Measurements from ENCODE around the gene MYMK.

Gene MYMK

DNA sequence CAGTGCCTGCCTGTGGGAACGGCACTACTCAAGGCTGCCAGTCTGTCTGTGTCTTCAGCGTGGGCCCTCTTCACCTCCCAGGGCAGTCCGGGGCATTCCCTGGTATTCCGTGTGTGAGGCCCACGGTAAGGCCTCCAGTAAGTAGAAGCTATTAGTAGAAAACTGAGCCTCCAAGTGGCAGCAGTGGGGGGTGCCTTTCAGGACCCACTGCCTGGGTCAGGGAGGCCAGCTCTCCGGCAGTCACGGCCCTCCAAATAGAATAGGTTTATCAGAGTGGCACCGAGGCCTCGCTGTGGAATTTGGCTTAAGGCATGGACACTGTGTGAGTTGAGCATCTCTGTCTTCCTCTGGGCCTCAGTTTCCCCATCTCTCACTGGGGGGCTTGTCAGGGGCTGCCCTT lies 32.8 kb upstream of the MYMK start:
- no peak for DNase-seq

DNA sequence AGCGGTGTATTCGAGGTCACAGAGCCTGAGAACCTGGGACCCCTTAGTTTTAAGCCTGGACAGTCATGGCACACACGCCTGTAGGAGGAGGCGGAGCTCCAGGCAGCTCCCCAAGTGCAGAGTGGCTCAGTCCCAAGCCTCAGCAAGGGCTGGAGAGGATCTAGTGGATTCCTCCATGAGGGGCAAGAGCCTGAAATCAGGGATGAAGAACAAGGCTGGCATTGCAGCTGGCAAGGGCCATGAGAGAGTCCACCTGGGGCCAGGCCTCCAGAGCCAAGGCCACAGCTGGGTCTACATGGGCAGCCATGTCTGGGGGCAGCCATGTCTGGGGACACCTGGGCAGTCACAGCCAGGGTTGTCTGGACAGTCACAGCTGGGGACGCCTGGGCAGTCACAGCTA lies 31.6 kb upstream of the MYMK start:
- no peak for DNase-seq

DNA sequence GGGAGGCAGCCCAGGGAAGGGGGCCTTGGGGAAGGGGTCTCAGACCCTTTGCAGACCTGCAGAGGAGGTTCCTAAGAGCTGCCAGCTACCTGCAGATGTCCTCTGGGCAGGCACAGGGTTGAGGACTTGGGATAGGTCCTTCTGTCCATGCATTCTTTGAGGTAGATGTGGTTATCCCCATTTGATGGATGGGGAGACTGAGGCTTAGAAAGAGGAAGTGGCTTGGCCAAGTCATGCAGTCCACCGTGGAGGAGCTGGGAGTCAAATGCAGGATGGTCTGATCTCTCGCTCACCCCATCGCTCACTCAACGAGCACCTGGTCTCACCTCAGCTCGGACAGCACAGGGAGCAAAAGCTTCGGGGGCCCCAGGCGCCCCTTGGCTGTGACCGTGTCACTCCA lies 30.0 kb upstream of the MYMK start:
- DNase-seq, result no peak

DNA sequence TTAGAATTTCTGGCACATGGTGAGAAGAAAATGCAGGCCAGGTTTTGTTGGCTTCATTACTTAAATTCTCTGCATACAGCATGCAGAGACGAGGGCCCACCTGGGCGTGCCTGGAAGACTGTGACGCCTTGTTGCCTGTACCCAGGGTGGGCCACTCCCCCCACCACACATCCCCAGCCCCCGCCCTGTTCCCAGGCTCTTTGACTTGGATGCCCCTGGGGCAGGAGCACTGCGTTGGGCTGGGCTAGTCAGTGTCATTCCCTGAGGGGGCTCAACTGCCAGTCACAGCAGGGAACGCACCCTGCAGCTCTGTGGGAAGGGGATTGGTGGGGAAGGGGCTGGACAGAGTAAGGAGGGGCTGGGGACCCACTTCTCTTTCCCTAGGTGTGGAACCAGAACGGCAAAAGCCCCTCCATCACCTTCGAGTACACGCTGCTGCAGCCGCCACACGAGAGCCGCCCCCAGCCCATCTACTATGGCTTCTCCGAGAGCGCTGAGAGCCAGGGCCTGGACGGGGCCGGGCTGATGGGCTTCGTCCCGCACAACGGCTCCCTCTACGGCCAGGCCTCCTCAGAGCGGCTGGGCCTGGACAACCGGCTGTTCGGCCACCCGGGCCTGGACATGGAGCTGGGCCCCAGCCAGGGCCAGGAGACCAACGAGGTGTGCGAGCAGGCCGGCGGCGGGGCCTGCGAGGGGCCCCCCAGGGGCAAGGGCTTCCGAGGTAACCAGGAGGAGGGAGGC lies 29.4 kb upstream of the MYMK start:
- DNase-seq, result no peak

DNA sequence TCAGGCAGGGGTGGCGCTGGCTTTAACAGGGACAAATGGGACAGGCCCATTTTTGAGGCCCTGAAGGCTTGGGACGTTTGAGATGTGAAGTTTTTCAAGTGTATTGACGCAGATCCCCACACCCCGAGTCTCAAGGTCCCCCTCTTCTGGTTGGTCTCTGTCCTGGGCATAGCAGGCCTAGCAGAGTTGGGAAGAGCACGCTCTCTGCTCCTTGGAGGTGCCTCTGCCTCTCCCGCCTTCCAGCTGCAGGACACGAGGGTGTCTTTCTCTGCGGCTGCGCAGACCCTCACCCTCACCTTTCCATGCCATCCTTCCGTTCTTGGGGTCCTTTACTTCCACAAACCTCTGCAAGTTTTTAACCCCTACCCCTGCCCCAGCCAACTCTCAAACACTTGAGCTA lies 28.4 kb upstream of the MYMK start:
- DNase-seq, result no peak

DNA sequence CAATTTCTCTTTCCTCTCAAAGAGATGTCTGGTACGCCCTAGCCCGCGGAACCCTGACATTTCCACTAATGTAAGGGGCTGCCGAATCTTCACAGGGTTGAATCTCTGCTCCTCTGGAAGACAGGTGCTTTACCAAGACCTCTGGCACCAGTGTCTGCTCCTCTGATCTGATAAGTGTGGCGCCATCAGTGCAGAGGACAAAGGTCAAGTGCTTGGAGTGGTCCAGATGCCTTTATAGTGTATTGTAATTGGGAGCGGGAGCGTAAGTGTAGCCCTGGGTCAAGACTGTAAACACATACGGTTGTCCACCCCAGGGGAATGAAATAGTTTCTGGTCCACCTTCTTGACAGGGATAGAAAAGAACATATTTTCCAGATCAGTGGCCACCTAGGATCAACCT lies 27.5 kb upstream of the MYMK start:
- DNase-seq, result no peak

DNA sequence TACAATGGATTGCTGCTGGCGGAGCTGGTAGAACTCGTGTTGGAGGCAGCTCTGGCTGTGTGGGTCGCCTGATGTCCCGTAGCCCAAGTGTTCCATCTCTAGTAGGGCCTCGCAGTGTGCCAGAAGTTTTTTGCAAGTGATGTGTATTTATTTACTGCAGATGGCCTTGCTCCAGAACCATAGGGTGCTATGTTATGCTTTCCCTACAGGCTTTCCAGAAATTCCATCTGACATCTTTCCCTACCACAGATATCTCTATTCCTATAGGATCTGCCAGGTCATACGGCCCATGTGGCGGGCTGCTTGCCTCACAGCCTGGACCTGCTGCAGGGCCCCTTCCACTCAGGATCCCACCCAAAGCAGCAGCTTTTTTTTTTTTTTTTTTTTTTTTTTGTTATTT lies 26.7 kb upstream of the MYMK start:
- no peak for DNase-seq

DNA sequence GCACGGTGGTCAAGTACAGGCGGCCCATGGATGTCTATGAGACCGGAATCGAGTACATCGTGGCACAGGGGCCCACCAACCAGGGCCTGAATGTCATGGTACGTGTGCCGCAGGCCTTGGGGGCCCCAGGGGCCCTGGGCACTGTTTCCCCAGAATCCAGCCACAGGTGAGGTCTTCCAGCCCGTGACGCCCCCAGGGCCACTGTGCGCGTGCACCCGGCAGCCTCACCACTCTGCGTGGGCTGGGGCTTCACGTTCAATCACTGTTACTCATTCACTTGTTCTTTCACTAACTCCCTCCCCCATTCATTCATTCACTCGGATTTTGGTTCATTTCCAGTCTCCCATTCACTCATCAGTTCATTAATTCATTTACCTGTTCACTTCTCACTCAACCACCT lies 22.4 kb upstream of the MYMK start:
- no peak for DNase-seq

DNA sequence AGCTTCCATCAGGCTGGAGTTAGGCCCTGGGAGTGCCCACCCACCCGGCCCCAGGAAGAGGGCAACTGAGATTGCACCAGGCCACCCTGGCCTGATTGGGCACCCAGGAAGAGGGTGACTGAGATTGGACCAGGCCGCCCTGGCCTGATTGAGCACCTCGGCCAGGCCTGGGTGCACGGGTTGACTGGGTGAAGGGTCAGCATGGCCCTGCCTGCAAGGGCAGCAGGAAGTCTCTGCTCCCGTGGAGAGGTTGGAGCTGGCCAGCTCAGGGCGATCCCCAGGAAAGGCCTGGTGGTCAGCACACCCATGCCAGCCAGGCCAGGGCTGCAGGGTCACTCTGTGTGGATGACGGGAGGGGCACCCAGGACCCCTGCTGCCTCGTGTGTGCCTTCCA lies 21.5 kb upstream of the MYMK start:
- no peak for DNase-seq

DNA sequence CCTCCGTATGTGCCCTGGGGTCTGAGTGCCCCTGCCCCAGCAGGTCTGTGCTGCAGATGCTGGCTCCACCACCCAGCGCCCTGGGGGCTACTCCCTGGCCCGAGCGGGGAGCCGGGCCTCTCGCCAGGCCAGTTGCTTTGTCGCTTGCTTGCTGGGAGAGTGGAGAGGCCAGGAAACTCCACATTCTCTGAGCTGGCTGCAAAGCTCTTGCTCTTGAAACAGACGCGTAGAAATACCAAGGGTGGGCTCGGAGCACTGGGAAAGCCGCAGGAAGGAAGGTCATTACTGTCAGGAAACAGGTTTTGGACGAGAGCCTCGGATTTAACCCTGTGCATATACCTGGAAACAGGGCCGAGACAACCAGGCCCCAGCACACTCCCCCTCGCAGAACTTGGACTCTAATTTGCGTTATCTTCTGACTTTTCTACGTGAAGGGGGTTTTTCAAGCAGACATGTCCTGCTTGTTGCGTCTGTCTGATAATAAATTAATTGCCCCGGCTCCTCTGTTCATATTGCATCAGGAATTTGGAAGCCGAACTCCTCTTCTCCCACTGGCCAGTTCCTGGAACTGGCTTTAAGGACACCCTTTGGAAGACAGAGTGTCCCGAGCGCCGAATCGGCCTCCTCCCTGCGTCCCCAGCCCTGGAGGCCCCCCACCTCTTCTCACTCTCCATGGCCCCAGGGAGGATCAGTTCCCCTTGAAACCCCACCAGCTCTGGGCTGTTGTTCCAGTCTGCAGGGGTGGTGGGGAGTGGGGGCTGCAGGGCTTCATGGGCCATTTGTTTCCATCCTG lies 20.9 kb upstream of the MYMK start:
- no peak for DNase-seq

DNA sequence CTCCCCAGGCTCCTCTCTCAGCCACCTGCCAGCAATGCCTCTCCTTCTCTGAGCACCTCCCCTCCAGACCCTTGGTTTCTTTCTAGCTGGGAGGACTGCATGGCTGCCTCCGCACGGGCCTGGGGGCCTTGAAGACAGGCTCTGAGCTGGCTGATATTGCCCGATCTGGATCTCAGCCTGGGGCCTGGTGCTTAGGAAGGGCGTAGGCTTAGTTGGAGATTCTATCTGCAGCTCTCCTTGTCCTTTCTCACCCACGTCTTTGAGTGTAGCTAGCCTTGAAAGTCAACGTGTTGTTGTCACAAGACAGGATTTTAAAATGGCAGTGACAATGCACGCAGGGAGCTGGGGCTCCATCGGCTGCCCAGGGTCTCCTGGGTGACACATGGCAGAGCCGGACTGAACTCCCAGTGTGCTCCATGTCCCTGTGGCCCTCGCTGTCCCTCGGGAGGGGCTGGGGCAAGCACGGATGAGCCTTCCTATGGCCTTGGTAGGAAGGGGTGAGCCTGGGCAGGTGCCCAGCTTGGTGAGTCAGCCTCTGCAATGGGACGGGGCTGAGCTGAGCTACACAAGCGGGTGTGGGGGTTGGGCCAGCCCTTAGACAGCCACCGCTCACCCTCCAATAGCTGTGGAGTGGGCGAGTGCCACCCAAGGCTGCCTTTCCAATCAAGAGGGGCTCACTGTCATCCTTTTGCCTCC lies 19.2 kb upstream of the MYMK start:
- DNase-seq, result no peak

DNA sequence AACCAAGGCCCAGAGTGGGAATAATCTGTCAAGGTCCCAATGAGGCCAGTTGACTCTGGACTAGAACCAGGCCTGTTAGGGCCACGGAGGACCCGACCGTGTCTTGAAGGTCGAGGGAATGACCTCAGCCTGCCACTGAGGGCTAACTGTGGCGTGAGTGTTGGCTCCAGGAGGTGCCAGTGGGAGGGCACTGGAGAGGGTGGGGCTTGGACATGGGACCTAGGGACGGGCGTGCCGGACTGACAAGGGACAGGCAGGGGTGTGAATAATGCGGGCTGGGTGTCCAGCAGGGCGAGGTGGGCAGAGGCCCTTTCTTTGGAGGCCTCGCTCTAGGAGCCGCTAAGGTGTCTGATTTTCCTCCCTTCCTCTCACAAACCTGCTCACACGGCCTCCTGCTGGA lies 17.2 kb upstream of the MYMK start:
- DNase-seq, result no peak

DNA sequence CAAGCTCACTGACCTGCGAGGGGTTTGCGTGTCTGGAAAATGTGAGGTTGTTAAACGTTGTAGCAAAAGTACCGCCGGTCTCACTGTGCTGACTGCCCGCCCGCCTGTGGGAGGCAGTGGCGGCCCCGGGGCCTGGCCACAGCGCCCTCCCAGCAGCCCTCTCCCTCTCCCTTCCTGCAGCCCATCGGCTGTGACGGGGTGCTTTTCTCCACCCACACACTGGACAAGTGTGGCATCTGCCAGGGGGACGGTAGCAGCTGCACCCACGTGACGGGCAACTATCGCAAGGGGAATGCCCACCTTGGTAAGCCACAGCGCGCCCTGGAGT lies 15.9 kb upstream of the MYMK start:
- DNase-seq, result no peak

DNA sequence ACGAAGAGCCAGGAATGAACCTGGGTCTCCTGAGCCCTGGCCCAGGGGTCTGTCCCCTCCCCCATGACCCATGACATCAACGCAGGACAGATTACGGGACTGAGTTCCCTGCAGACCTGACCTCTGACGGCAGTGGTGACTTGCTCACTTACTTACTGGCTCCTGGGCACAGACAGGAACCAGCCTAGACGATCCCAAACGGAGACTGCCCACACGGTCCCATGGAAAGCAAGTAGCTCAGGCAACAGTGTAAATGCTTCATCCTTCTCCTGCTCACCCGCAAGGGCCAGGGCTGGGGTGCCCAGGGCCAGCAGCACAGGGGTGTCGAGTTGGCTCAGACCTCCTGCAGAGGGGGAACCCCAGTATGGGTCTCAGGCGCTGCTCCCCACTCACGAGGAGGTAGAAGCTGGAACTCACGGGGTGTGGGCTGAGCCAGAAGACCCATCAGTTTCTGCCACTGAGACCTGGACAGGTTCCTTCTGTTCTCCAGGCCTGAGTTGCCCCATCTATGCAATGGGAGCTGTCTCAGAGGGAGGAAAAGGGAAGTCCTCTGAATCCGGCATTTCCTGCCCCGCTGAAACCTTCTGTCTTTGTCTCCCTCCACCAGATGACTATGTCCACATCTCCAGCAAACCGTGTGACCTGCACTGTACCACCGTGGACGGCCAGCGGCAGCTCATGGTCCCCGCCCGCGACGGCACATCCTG lies 15.4 kb upstream of the MYMK start:
- no peak for DNase-seq

DNA sequence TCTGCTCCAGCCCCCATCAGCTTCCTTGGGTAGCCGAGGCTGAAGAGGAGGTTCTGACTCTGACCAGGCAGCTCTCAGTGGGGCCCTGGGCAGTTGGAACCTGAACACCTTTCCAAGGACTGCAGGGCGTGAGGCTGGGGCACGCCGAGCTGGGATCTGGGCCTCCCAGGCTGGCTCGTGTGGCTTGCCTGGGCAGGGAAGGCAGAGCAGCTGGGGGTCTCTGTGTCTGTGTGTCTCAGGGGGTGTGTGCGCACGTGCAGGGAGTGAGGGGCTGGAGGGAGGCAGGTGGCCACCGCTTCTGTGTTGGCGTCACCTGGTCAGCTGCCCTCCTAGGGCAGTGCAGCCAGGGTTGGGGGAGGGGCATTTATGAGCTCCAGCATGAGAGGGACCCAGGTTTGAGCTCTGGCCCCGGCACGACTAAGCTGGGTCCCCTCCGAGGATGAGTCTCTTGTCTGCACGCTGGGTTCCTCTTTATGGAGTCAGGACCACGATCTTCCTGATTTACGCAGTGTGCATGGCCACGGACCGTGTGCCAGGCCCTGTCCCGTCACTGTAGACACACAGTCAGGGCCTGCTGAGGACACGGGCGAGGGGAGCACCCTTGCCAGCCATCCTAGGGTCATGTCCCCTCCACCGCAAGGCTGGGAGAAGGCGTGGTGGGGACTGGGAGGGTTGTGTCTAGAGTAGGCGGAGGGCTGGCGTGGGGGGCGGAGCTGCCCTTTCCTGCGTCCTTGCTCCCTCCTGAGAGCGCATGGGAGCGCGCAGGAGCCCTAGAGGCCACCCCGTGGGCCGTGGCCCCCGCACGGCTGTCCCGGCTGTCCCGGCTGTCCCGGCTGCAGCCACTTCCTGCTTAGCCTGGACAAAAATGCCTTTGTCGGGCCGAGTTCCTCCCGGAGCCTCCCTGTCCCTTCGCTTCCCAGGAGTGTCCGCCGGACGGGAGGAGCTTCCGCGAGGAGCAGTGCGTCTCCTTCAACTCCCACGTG lies 14.4 kb upstream of the MYMK start:
- DNase-seq, result no peak

DNA sequence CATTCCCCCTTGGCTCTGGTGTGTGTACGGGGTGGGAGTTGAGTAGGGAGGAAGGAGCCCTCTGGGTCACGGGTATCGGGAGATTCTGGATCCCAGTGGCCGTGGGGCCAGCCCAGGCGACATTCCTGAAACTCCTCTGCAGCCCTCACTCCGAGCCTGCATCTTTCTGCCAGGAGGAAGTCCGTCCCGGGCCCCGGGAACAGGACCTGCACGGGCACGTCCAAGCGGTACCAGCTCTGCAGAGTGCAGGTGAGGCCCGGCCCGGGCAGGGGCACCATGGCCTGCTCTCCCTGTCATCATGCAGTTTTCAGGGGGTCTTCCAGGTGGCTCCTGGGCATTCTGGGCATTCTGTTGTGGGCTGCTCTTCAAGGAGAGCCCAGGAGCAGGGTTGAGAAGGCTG lies 13.4 kb upstream of the MYMK start:
- no peak for DNase-seq

DNA sequence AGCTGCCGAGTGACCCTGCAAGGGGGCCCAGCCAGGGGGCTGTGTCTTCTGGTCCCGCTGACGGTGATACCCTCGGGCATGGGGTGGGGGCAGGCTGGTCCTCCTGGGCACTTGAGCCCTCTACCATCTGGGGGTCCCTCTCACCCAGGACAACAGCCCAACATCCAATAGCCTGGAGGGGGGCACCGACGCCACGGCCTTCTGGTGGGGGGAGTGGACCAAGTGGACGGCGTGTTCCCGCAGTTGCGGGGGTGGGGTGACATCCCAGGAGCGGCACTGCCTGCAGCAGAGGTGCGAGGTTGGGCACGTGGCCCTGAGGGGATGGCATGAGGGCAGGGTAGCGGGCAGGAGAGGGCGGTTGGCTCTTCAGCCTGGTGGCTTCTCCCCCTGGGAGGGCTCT lies 12.5 kb upstream of the MYMK start:
- no peak for DNase-seq

DNA sequence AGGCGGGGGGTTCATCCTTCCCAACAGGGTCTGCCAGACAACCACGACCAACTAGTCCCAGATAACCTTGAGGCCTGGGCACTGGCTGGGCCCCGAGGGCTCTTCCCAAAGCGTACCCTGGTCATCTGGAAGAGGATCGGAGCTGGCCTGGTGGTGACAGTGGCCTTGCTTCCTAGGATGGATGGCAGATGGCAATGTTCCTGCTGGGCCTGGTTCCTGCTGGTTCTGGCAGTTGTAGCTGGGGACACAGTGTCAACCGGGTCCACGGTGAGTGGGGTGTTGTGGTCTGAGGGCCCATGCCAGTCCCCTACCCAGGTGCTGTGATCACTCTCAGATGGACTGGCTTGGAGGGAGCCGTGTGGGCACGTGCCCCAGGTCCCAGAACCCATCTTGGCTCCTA lies 11.8 kb upstream of the MYMK start:
- DNase-seq, result no peak

DNA sequence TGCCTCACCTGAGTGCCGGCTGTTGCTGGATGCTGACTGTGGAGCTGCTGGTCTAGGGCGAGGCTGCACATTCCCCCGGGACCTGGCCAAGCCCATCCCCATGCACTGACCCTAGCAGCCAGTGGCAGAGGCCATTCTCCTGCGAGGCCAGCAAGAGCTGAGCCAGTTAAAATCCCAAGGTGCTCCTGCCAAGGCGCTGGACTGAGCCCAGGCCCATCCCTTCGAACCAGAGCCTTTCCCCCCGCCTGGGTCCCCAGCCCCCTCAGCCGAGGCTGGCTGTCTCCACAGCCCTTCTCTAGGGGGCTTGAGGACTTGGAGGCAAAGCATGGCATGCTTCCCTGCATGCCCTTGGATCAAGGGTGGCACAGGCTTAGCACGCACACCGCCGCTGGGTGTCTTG lies 11.3 kb upstream of the MYMK start:
- no peak for DNase-seq

DNA sequence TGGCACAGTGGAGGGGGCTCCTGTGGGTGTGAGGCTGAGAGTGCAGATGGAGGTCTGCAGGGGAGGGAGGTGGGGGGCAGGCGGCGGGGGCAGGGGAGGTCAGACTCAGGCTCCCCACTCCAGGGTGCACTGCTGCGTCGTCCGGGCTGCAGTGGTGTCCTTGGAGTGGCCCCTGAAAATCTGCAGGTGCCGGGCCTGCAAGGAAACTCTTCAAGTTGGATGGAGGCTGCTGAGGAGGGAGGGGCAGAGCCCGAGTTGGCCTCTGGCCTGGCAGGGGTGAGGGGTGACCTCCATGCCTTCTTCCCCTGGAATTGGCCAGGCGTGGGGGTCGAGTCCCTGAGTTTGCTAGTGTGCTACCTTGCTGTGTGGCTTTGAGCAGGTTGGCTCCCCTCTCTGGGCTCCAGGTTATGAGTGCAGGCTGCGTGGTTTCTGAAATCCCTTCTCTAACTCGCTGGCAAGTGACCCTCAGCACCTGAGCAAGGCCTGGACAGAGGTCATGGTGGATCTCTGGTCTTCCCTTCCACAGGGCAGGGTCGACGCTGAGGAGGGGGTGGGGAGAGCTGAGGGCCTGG lies 10.6 kb upstream of the MYMK start:
- DNase-seq, result no peak

DNA sequence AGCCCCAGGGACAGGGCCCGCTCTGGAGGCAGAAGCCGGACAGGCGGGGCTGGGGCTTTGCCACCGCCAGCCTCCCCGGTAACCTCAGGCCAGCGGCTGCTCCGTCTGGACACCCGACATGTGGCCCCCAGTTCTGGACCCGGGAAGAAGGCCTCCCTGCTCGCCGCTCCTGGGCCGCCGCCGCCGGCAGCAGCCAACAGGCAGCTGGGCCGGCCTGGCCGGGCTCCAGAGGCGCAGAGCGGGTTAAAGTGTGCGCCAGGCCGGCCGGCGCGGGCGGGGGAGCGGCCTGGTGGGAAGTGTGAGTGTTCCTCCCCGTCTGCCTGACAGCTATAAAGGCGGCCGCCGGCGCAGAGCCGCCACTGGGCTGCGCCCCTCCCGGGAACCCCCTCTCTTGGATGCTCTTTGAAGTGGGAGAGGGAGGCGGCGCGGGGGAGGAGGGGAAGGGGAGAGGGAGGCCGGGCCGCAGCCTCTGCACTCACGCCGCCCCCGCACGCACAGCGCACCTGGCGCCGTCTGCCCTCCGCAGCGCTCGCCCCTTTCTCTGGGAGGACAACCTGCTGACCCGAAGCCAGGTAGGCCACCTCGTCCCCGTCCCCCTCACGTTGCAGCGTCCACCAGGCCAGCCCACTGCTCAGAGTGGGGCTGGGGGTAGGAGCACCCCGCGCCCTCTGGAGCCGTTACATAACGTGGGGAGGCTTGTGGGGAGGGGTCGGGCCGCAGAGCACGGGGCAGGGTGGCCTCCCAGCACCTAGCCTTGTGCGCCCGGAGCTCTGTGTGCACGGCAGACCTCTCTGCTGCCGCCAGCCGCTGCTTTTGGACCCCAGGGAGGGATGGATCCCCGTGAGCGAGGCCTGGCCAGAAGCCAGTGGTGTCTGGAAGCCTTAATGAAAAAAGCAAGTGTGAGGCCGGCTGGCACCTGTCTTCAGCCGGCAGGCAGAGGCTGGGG lies 9.9 kb upstream of the MYMK start, which contains the start of gene ADAMTSL2:
Gene ADAMTSL2, plus strand, starts transcription at position 359 of the 946 bp plus-strand sequence. CDS start 2,009 bp downstream, outside the sequence.
- DNase-seq, result peak; percentile 23

All from fibroblast of skin of right biceps (primary cell).